Loucy (cell line): ENCODE measurements around the gene KCTD8.

Source experiments
- CTCF ChIP-seq: fragments of 200-600 bp; sonication (generic); conservative IDR thresholded peaks from 2 replicates; pipeline ENCODE4 v1.5.1; 2014; ENCODE audit warnings: mild to moderate bottlenecking, antibody characterized with exemption, low read length
- EZH2phosphoT487 ChIP-seq: fragments of 200-600 bp; IDR thresholded peaks from 2 replicates; pipeline ENCODE4 v1.6.1; 2018; ENCODE audit warnings: antibody characterized with exemption, mild to moderate bottlenecking, moderate library complexity, borderline replicate concordance

GRCh38 chr4:44368413-44369167, 80.0 kb downstream of the KCTD8 start:
- no peak for TF ChIP-seq CTCF
- TF ChIP-seq EZH2phosphoT487, result no peak
